Osteocyte (in vitro differentiated cells): ENCODE results near the gene CARMIL1. TPM values are rescaled to one million over a fixed set of nuclear protein-coding genes. Genes with fewer than 3 reads are reported as not detected.

Experiments used
- DNase-seq: peaks from one replicate; pipeline ENCODE4 v3.0.0; 2021; ENCODE audit warnings: mixed read lengths; ENCODE audit not compliant: unreplicated experiment; ENCODE audit errors: extremely low spot score
- H3K27ac Mint-ChIP-seq: one replicate; pipeline ENCODE4 v1.8.0; 2021; ENCODE audit warnings: mild to moderate bottlenecking, mixed read lengths; ENCODE audit not compliant: unreplicated experiment
- H3K27me3 Mint-ChIP-seq: one replicate; pipeline ENCODE4 v1.8.0; 2021; ENCODE audit warnings: mixed read lengths; ENCODE audit not compliant: unreplicated experiment
- H3K36me3 Mint-ChIP-seq: one replicate; pipeline ENCODE4 v1.8.0; 2021; ENCODE audit warnings: mixed read lengths; ENCODE audit not compliant: unreplicated experiment
- H3K4me1 Mint-ChIP-seq: one replicate; pipeline ENCODE4 v1.8.0; 2021; ENCODE audit warnings: mixed read lengths; ENCODE audit not compliant: unreplicated experiment
- H3K4me3 Mint-ChIP-seq: one replicate; pipeline ENCODE4 v1.8.0; 2021; ENCODE audit warnings: mild to moderate bottlenecking, moderate library complexity, mixed read lengths; ENCODE audit not compliant: unreplicated experiment
- H3K9me3 Mint-ChIP-seq: one replicate; pipeline ENCODE4 v1.8.0; 2021; ENCODE audit warnings: mixed read lengths; ENCODE audit not compliant: unreplicated experiment
- CTCF ChIP-seq: fragments of 200-600 bp; sonication (generic); IDR thresholded peaks from 2 replicates; pipeline ENCODE4 v1.5.0; 2021; ENCODE audit warnings: antibody characterized with exemption, mild to moderate bottlenecking, moderate library complexity
- total RNA-seq: library from RNA; stranded (reverse); gene quantifications from 2 replicates; pipeline ENCODE4 v1.2.1, GENCODE V29; 2021

CARMIL1 gene
- total RNA-seq, 1 donor from 2014 or later = 14.9 TPM

GRCh38 chr6:25548451-25548850 lies 269.3 kb downstream of the CARMIL1 start:
- no peaks in the 10 kb centered on the region for H3K9me3 Mint-ChIP-seq
- TF ChIP-seq CTCF = no peak
- no peak overlapping the region for H3K27ac Mint-ChIP-seq
- peaks cover 15% of the 10 kb centered on the region for H3K4me1 Mint-ChIP-seq
- no peak for DNase-seq
- no peak overlapping the region for H3K4me3 Mint-ChIP-seq
- no peaks in the 10 kb centered on the region for H3K27me3 Mint-ChIP-seq
- H3K36me3 Mint-ChIP-seq = no peaks in the 10 kb centered on the region

- DNase-seq = no peak
- H3K27ac Mint-ChIP-seq = no peak overlapping the region
- no peaks in the 10 kb centered on the region for H3K9me3 Mint-ChIP-seq
- H3K36me3 Mint-ChIP-seq = peaks cover 2% of the 10 kb centered on the region
- no peak overlapping the region for H3K4me3 Mint-ChIP-seq
- TF ChIP-seq CTCF = no peak
- H3K4me1 Mint-ChIP-seq = peaks cover 17% of the 10 kb centered on the region
- no peaks in the 10 kb centered on the region for H3K27me3 Mint-ChIP-seq
These were observed 271.5 kb downstream of the CARMIL1 start for GRCh38 chr6:25550631-25551030.

- Mint-ChIP-seq H3K27ac (no peak overlapping the region), H3K4me3 (no peak overlapping the region), H3K36me3 (peaks cover 4% of the 10 kb centered on the region), H3K27me3 (no peaks in the 10 kb centered on the region), H3K9me3 (no peaks in the 10 kb centered on the region), H3K4me1 (peaks cover 13% of the 10 kb centered on the region)
- TF ChIP-seq CTCF = no peak
- no peak for DNase-seq
These were observed 274.3 kb downstream of the CARMIL1 start for GRCh38 chr6:25553502-25553901.

- TF ChIP-seq CTCF = no peak
- H3K27ac Mint-ChIP-seq = no peak overlapping the region
- no peak for DNase-seq
These were observed 276.0 kb downstream of the CARMIL1 start for GRCh38 chr6:25555188-25555587.

GRCh38 chr6:25556516-25556915 lies 277.3 kb downstream of the CARMIL1 start:
- TF ChIP-seq CTCF = peak; percentile 92
- peaks cover 4% of the 10 kb centered on the region for H3K36me3 Mint-ChIP-seq
- no peaks in the 10 kb centered on the region for H3K9me3 Mint-ChIP-seq
- H3K4me3 Mint-ChIP-seq = no peak overlapping the region
- no peaks in the 10 kb centered on the region for H3K27me3 Mint-ChIP-seq
- no peak overlapping the region for H3K27ac Mint-ChIP-seq
- peaks cover 13% of the 10 kb centered on the region for H3K4me1 Mint-ChIP-seq
- peak; percentile 90 for DNase-seq

More at GRCh38 chr6:25555188-25555587, 276.0 kb downstream of the CARMIL1 start:
- Mint-ChIP-seq H3K27me3 (no peaks in the 10 kb centered on the region), H3K36me3 (peaks cover 4% of the 10 kb centered on the region), H3K9me3 (no peaks in the 10 kb centered on the region), H3K4me1 (peaks cover 13% of the 10 kb centered on the region), H3K4me3 (no peak overlapping the region)
